CD14-positive monocyte (primary cell): ENCODE data around the gene VPS26B. TPM values are rescaled to one million over a fixed set of nuclear protein-coding genes. Genes with fewer than 3 reads are reported as not detected.

ENCODE experiments used
- DNase-seq, 3 donors: peaks; one replicate each; pipeline ENCODE4 v3.0.0-alpha.2; 2011 to 2022
- H2AFZ ChIP-seq: 2 replicates; pipeline ENCODE4 v1.6.0; 2012; ENCODE audit warnings: mild to moderate bottlenecking, low read depth, low read length, inconsistent platforms; ENCODE audit not compliant: insufficient read depth, poor library complexity, severe bottlenecking
- H3K27ac ChIP-seq, 2 donors: 1 replicate in 1 of 2; 2 replicates in 1 of 2; pipeline ENCODE4 v1.5.1; 2012 to 2013; ENCODE audit warnings: low read length in 2 of 2, control low read depth in 1 of 2, inconsistent platforms in 1 of 2, low read depth in 1 of 2, mild to moderate bottlenecking in 1 of 2
- H3K27me3 ChIP-seq, 2 donors: one replicate each; pipeline versions ENCODE4 v1.6.0 to v1.6.1; 2011 to 2013; ENCODE audit warnings: low read length in 2 of 2; ENCODE audit not compliant: control insufficient read depth in 2 of 2, insufficient read depth in 2 of 2
- H3K36me3 ChIP-seq, 2 donors: replicated peaks in 1 of 2; 1 replicate in 1 of 2; 2 replicates in 1 of 2; pipeline versions ENCODE4 v1.5.1 to v1.6.1; 2012 to 2013; ENCODE audit warnings: low read length in 2 of 2, control low read depth in 1 of 2, inconsistent platforms in 1 of 2, mild to moderate bottlenecking in 1 of 2; ENCODE audit not compliant: insufficient read depth in 2 of 2, control insufficient read depth in 1 of 2
- H3K4me1 ChIP-seq, 2 donors: 1 replicate in 1 of 2; 2 replicates in 1 of 2; pipeline versions ENCODE4 v1.5.1 to v1.6.1; 2012 to 2013; ENCODE audit warnings: low read length in 2 of 2, control low read depth in 1 of 2, inconsistent platforms in 1 of 2, mild to moderate bottlenecking in 1 of 2, moderate library complexity in 1 of 2; ENCODE audit not compliant: insufficient read depth in 2 of 2, control insufficient read depth in 1 of 2
- H3K4me2 ChIP-seq: replicated peaks from 2 replicates; pipeline ENCODE3; 2012; ENCODE audit warnings: low read length, moderate library complexity, mild to moderate bottlenecking; ENCODE audit not compliant: poor library complexity, severe bottlenecking; ENCODE audit errors: extremely low read depth
- H3K4me3 ChIP-seq, 3 experiments: fragments of 200-600 bp in 1 of 3; sonication (generic) in 1 of 3; replicated peaks in 1 of 3; 1 replicate in 2 of 3; 2 replicates in 1 of 3; pipeline ENCODE4 v1.5.1; 2011 to 2013; ENCODE audit warnings: low read length in 3 of 3, mild to moderate bottlenecking in 3 of 3, control low read depth in 2 of 3, low read depth in 2 of 3, inconsistent platforms in 1 of 3, moderate library complexity in 1 of 3
- H3K79me2 ChIP-seq: 2 replicates; pipeline ENCODE4 v1.6.0; 2012; ENCODE audit warnings: mild to moderate bottlenecking, control low read depth, inconsistent platforms, low read length, moderate library complexity; ENCODE audit not compliant: insufficient read depth
- H3K9ac ChIP-seq: 2 replicates; pipeline ENCODE4 v1.6.0; 2017; ENCODE audit warnings: low read length, mild to moderate bottlenecking; ENCODE audit not compliant: insufficient read depth, poor library complexity, severe bottlenecking
- H3K9me3 ChIP-seq, 2 donors: replicated peaks in 1 of 2; 1 replicate in 1 of 2; 2 replicates in 1 of 2; pipeline versions ENCODE4 v1.5.1 to v1.6.1; 2012 to 2013; ENCODE audit warnings: low read length in 2 of 2, control low read depth in 1 of 2; ENCODE audit not compliant: control insufficient read depth in 1 of 2, insufficient read depth in 1 of 2
- H4K20me1 ChIP-seq: 2 replicates; pipeline ENCODE4 v1.6.0; 2012; ENCODE audit warnings: mild to moderate bottlenecking, low read length, control low read depth, moderate library complexity; ENCODE audit not compliant: insufficient read depth
- H3K27ac Mint-ChIP-seq, 7 donors: one replicate each; pipeline ENCODE4 v1.8.0; 2020; ENCODE audit warnings: mild to moderate bottlenecking in 7 of 7, mixed read lengths in 7 of 7, moderate library complexity in 6 of 7, inconsistent platforms in 2 of 7
- H3K27me3 Mint-ChIP-seq, 3 donors: one replicate each; pipeline ENCODE4 v1.8.0; 2021 to 2022; ENCODE audit warnings: low read depth in 3 of 3, mild to moderate bottlenecking in 3 of 3, mixed read lengths in 3 of 3, moderate library complexity in 3 of 3, inconsistent platforms in 1 of 3
- H3K36me3 Mint-ChIP-seq, 2 donors: one replicate each; pipeline ENCODE4 v1.8.0; 2020; ENCODE audit warnings: mixed read lengths in 2 of 2, inconsistent platforms in 1 of 2, mild to moderate bottlenecking in 1 of 2
- H3K4me1 Mint-ChIP-seq: one replicate; pipeline ENCODE4 v1.8.0; 2020; ENCODE audit warnings: mild to moderate bottlenecking, mixed read lengths
- H3K4me3 Mint-ChIP-seq, 2 donors: one replicate each; pipeline ENCODE4 v1.8.0; 2020; ENCODE audit warnings: mild to moderate bottlenecking in 2 of 2, mixed read lengths in 2 of 2, moderate library complexity in 1 of 2
- H3K9me3 Mint-ChIP-seq, 7 donors: one replicate each; pipeline ENCODE4 v1.8.0; 2020 to 2022; ENCODE audit warnings: mixed read lengths in 7 of 7, mild to moderate bottlenecking in 6 of 7, moderate library complexity in 6 of 7, inconsistent platforms in 2 of 7
- WGBS: methylation state at CpG from one replicate; pipeline ENCODE4 v1.1.5; 2013; ENCODE audit warnings: missing lambda C conversion rate; ENCODE audit not compliant: insufficient coverage; 5-methylcytosine and 5-hydroxymethylcytosine counted together
- intact Hi-C, 2 donors: fragments of 100-400 bp; cut with micrococcal nuclease; formaldehyde crosslinking; loops; one replicate each; pipeline versions ENCODE4 v1.15.0 to v1.15.1; 2023
- polyA plus RNA-seq, 3 donors: library from polyadenylated mRNA; depleted of rRNA in 1 of 3; unstranded in 2 of 3; stranded (reverse) in 1 of 3; fragments of 300-500 nt in 2 of 3; fragments of >200 nt in 1 of 3; fragmentation: Illumina TruSeq in 2 of 3; gene quantifications; 1 replicate in 2 of 3; 2 replicates in 1 of 3; pipeline ENCODE4 v1.2.3, GENCODE V29; 2012 to 2021
- TF ChIP-seq, protein P1 (sequence below): fragments of 200-600 bp; IDR thresholded peaks from one replicate; pipeline ENCODE4 v1.8.0; 2022; ENCODE audit warnings: antibody characterized with exemption, mild to moderate bottlenecking

The VPS26B gene
- polyA plus RNA-seq, 3 donors, result 30.4 to 38.4 (median 34.3) TPM

DNA sequence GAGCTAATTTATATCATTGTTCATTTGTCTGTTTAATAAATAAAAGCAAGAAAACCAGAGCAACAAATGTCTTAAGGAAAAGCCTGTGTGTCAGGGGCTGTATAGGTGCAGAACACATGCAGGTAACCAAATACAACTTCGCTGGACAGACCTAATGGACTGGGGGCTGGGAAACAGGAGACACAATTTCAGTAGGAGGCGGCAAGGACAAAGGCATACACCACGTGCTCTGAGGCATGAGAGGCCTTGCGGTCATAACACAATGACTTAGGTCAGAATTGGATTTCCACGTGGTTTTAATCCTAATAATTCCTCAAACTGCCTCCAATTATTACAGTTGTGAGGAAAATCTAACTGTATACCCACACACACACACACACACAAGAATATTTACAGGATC is 43.0 kb downstream of the VPS26B start:
- Histone ChIP-seq H3K4me2 (no peak overlapping the region), H3K4me1 (peaks cover 16 to 25% of the 10 kb centered on the region in 2 donors), H3K27me3 (peaks cover 19 to 66% of the 10 kb centered on the region in 2 donors), H3K79me2 (no peaks in the 10 kb centered on the region), H3K36me3 (peaks cover 12 to 22% of the 10 kb centered on the region in 2 donors), H3K4me3 (no peak overlapping the region), H2AFZ (no peak overlapping the region), H4K20me1 (no peaks in the 10 kb centered on the region), H3K9me3 (no peaks in the 10 kb centered on the region), H3K27ac (no peak overlapping the region), H3K9ac (no peak overlapping the region)
- peaks cover 25 to 33% of the 10 kb centered on the region in 2 donors for H3K36me3 Mint-ChIP-seq
- H3K27ac Mint-ChIP-seq, result no peak overlapping the region
- peaks cover 0 to 2% (median 0%) of the 10 kb centered on the region in 7 donors for H3K9me3 Mint-ChIP-seq
- H3K27me3 Mint-ChIP-seq, result peaks cover 61 to 71% (median 61%) of the 10 kb centered on the region in 3 donors
- peak overlapping the region in 1 of 2 donors; percentile 75 for H3K4me3 Mint-ChIP-seq
- TF ChIP-seq, protein P1, sequence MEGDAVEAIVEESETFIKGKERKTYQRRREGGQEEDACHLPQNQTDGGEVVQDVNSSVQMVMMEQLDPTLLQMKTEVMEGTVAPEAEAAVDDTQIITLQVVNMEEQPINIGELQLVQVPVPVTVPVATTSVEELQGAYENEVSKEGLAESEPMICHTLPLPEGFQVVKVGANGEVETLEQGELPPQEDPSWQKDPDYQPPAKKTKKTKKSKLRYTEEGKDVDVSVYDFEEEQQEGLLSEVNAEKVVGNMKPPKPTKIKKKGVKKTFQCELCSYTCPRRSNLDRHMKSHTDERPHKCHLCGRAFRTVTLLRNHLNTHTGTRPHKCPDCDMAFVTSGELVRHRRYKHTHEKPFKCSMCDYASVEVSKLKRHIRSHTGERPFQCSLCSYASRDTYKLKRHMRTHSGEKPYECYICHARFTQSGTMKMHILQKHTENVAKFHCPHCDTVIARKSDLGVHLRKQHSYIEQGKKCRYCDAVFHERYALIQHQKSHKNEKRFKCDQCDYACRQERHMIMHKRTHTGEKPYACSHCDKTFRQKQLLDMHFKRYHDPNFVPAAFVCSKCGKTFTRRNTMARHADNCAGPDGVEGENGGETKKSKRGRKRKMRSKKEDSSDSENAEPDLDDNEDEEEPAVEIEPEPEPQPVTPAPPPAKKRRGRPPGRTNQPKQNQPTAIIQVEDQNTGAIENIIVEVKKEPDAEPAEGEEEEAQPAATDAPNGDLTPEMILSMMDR, result no peak
- H3K4me1 Mint-ChIP-seq, result peaks cover 35% of the 10 kb centered on the region
- intact Hi-C loops, result no loop called here
- DNase-seq, result no peak
- 100% methylated on average over 4 of the region's 5 CpGs for WGBS

DNA sequence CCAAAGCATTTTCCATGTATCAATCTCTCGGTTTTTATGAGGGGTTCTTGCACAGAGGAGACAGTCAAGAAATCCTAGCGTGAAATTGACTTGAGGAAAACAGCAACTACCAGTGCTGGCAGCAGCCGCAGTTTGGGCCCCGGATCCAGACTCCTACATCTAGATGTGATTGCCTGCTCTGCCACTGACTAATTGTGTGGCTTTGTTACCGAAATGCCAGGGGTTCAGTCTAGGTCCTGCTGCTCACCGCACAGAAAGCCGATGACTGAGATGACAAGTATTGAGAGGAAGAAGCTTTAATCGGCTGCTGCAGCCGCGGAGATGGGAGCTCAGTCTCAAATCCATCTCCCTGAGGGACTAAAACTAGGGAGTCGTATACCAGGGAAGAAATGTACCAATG is 43.5 kb downstream of the VPS26B start:
- peaks cover 16 to 25% of the 10 kb centered on the region in 2 donors for H3K4me1 ChIP-seq
- Mint-ChIP-seq H3K27ac (peak overlapping the region in 1 of 7 donors; percentile 68), H3K9me3 (peaks cover 0 to 2% (median 0%) of the 10 kb centered on the region in 7 donors), H3K27me3 (peaks cover 63 to 72% (median 64%) of the 10 kb centered on the region in 3 donors), H3K4me3 (peak overlapping the region in 1 of 2 donors; percentile 68), H3K4me1 (peaks cover 35% of the 10 kb centered on the region), H3K36me3 (peaks cover 22 to 28% of the 10 kb centered on the region in 2 donors)
- no peaks in the 10 kb centered on the region for H3K9me3 ChIP-seq
- H3K36me3 ChIP-seq, result peaks cover 7 to 17% of the 10 kb centered on the region in 2 donors
- TF ChIP-seq, protein P1, result no peak
- intact Hi-C loops, result no loop called here
- WGBS, result 84% methylated on average over 10 of the region's 11 CpGs
- no peak for DNase-seq
- H2AFZ ChIP-seq, result no peak overlapping the region
- no peaks in the 10 kb centered on the region for H3K79me2 ChIP-seq
- no peak overlapping the region for H3K4me2 ChIP-seq
- peaks cover 24 to 66% of the 10 kb centered on the region in 2 donors for H3K27me3 ChIP-seq
- H4K20me1 ChIP-seq, result no peaks in the 10 kb centered on the region
- H3K27ac ChIP-seq, result no peak overlapping the region
- H3K9ac ChIP-seq, result no peak overlapping the region
- no peak overlapping the region for H3K4me3 ChIP-seq
